GM18861 (cell line): ENCODE results near the gene SIGLEC12.
"Not testable (repeated sequence)": the region's sequence is repeated elsewhere in the genome, so short reads cannot be mapped to it uniquely, and the experiment has no call there.

Source experiments
- ATAC-seq: cut with Tn5 transposase; IDR thresholded peaks from one replicate; pipeline ENCODE4 v1.9.1; 2021; ENCODE audit not compliant: unreplicated experiment

SIGLEC12 gene

GRCh38 chr19:51485960-51486660 lies 15.5 kb downstream of the SIGLEC12 start:
- ATAC-seq = no peak

GRCh38 chr19:51480590-51480989 lies 21.0 kb downstream of the SIGLEC12 start:
- ATAC-seq = no peak

- no peak for ATAC-seq
Measured at GRCh38 chr19:51479531-51480331, 21.9 kb downstream of the SIGLEC12 start.

GRCh38 chr19:51478381-51479234 lies 23.0 kb downstream of the SIGLEC12 start, which contains the start of gene CEACAM18:
Gene CEACAM18 (plus strand): TSS chr19:51478539.
- ATAC-seq = no peak

- no peak for ATAC-seq
Measured at GRCh38 chr19:51477344-51477743, 24.3 kb downstream of the SIGLEC12 start.

GRCh38 chr19:51476164-51476563 lies 25.4 kb downstream of the SIGLEC12 start:
- ATAC-seq = no peak

- ATAC-seq = no peak
Measured at GRCh38 chr19:51473009-51473707, 28.4 kb downstream of the SIGLEC12 start.

- no peak for ATAC-seq
Measured at GRCh38 chr19:51472607-51473006, 29.0 kb downstream of the SIGLEC12 start.

GRCh38 chr19:51471527-51471926 lies 30.1 kb downstream of the SIGLEC12 start:
- no peak for ATAC-seq

GRCh38 chr19:51470966-51471365 lies 30.6 kb downstream of the SIGLEC12 start:
- no peak for ATAC-seq

- no peak for ATAC-seq
Measured at GRCh38 chr19:51469629-51470028, 32.0 kb downstream of the SIGLEC12 start.

GRCh38 chr19:51469162-51469561 lies 32.4 kb downstream of the SIGLEC12 start:
- ATAC-seq = no peak

- no peak for ATAC-seq
Measured at GRCh38 chr19:51468545-51468920, 33.1 kb downstream of the SIGLEC12 start.

GRCh38 chr19:51467864-51468544 lies 33.6 kb downstream of the SIGLEC12 start:
- no peak for ATAC-seq

GRCh38 chr19:51466723-51467122 lies 34.9 kb downstream of the SIGLEC12 start:
- ATAC-seq = no peak

GRCh38 chr19:51463976-51464581 lies 37.5 kb downstream of the SIGLEC12 start:
- not testable (repeated sequence) for ATAC-seq

GRCh38 chr19:51462681-51463080 lies 38.9 kb downstream of the SIGLEC12 start:
- ATAC-seq = no peak

GRCh38 chr19:51462276-51462675 lies 39.3 kb downstream of the SIGLEC12 start:
- ATAC-seq = no peak

- ATAC-seq = no peak
Measured at GRCh38 chr19:51461723-51462161, 39.9 kb downstream of the SIGLEC12 start.
